Activated T-cell treated with anti-CD3 and anti-CD28 coated beads, Interleukin-2, amount 50 U/mL, for 24 hours (primary cell): ENCODE results near the gene NDST1.
"Not testable (repeated sequence)": the region's sequence is repeated elsewhere in the genome, so short reads cannot be mapped to it uniquely, and the experiment has no call there.

Experiments used
- DNase-seq: peaks from one replicate; pipeline ENCODE4 v3.0.0-alpha.2; 2020
- H3K27ac Mint-ChIP-seq: 2 replicates; pipeline ENCODE4 v1.8.0; 2020; ENCODE audit warnings: mild to moderate bottlenecking, mixed read lengths
- H3K27me3 Mint-ChIP-seq: 2 replicates; pipeline ENCODE4 v1.8.0; 2020; ENCODE audit warnings: mixed read lengths
- H3K36me3 Mint-ChIP-seq: 2 replicates; pipeline ENCODE4 v1.8.0; 2020; ENCODE audit warnings: low read depth, mixed read lengths
- H3K4me1 Mint-ChIP-seq: 2 replicates; pipeline ENCODE4 v1.8.0; 2020; ENCODE audit warnings: low read depth, mixed read lengths
- H3K4me3 Mint-ChIP-seq: 2 replicates; pipeline ENCODE4 v1.8.0; 2020; ENCODE audit warnings: mild to moderate bottlenecking, moderate library complexity, mixed read lengths
- H3K9me3 Mint-ChIP-seq: 2 replicates; pipeline ENCODE4 v1.8.0; 2020; ENCODE audit warnings: mixed read lengths

The NDST1 gene

DNA sequence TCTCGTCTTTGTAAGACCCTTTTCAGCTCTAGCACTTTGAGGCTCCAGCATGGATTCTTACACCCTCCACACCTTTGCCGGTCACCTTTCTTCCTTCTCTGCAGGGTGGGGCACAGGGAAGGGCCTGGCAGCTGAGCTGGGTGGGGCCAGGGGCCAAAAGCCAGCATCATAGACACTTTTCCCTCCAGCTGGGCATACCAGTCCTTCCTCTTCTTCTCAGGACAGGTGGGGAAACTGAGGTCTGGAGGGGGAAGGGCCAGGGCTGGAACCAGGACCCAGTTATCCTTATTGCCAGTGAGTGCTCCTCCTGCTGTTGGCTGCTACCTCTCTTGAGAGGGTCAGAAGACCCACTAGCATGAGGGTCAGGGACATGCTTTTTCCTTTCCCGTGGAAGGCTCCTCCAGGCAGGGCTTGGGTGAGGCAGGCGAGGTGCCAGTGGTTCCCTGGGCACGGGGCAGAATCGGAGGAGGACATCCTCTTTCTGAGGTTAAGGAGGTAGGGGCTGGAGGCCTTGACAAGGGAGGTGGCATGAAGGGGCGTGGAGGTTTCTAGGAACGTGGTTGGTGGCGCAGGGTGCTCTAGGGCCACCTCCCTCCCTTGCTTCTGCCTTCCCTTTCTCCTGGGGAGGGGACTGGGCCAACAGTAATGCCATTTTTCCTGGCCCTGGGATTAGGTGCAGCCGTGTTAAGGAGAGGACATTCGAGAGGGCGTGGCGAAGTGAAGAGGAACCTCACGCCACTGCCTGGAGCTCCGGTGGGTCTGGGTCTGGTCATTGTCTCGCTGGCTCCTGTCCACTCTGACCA is at the start of gene NDST1:
NDST1 (plus strand) TSS at position 658 of the 803 bp plus-strand sequence. CDS start 13,124 bp downstream, outside the sequence.
- H3K9me3 Mint-ChIP-seq, result no peaks in the 10 kb centered on the region
- H3K4me3 Mint-ChIP-seq, result no peak within 1 kb of the TSS
- no peak for DNase-seq
- H3K4me1 Mint-ChIP-seq, result no peaks in the 10 kb centered on the region
- H3K27me3 Mint-ChIP-seq, result no peaks in the 10 kb centered on the region
- H3K27ac Mint-ChIP-seq, result no peak within 1 kb of the TSS
- no peaks in the 10 kb centered on the region for H3K36me3 Mint-ChIP-seq

DNA sequence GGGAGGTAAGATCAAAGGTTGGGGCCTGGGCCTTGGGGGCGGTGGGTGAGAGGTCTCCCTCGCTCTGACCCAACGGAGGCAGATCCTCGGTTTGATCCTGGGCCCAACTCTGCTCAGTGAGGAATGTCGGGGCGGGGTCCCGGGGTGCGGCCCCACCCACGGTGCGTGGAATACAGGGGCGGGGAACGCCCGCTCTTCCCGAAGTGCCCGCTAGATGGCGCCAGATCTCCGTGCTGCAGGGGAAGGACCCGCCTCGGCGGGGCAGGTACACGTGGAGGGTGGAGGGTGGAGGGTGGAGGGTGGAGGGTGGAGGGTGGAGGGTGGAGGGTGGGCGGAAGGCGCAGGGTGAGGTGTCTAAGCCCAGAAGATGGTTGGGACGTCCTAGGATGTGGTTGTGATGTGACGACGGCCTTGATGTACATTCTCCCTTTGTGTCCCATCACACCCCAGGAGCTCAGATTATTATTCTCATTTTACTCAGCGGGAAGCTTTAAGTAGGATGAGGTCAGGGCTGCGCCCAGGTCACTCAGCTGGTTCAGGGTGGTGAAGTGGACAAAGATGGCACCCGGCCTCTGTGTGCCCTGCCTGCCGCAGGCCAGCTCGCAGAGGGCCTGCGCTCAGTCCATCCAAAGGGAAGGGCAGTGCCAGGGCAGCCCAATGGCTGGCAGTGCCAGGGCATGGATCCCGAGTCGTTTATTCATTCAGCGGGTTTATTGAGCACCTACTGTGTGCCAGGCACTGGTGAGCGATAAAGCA is 49.0 kb upstream of the NDST1 start:
- H3K36me3 Mint-ChIP-seq, result no peaks in the 10 kb centered on the region
- peak; percentile 96 for DNase-seq
- H3K27me3 Mint-ChIP-seq, result no peaks in the 10 kb centered on the region
- peak overlapping the region; percentile 30 for H3K4me3 Mint-ChIP-seq
- H3K27ac Mint-ChIP-seq, result peak overlapping the region; percentile 24
- no peaks in the 10 kb centered on the region for H3K9me3 Mint-ChIP-seq
- peaks cover 35% of the 10 kb centered on the region for H3K4me1 Mint-ChIP-seq

DNA sequence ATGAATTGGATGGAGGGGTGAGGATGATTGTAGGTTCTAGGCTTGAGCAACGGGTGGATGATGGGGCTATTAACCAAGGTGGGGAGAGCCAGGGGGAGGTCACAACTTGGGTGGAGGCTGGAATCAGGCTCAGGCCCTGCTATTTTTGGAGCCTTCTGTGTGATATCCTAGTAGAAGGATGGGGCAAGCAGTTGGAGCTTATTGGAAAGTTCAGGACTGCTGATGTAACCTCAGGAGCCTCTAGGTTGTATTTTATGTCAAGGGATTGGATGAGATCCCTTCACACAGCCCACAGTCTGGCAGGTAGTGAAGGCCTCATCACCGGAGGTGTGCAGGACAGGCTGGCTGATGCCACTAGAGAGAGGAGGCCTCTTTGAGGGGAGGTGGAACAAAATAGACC is 47.1 kb upstream of the NDST1 start:
- peaks cover 35% of the 10 kb centered on the region for H3K4me1 Mint-ChIP-seq
- H3K36me3 Mint-ChIP-seq, result no peaks in the 10 kb centered on the region
- H3K9me3 Mint-ChIP-seq, result no peaks in the 10 kb centered on the region
- H3K4me3 Mint-ChIP-seq, result no peak overlapping the region
- H3K27ac Mint-ChIP-seq, result no peak overlapping the region
- H3K27me3 Mint-ChIP-seq, result no peaks in the 10 kb centered on the region
- DNase-seq, result no peak

DNA sequence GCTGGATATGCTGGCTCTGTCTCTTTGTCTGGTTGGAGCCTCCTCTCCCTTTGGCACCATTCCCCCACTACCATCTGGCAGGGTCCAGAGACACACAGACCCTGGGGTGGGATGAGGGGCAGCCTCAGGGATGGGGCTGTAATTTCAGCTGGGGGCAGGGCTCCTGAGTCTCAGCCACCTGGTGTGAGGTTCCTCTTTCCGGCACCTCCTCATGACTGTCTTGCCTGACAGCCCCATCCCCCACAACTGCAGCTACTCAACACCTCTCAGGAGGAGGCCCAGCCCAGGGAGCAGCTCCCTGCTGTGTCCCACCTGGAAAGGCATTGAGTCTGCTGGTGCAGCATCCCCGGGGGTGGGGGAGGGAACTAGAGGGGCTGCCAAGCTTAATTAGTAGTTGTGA is 46.7 kb upstream of the NDST1 start:
- Mint-ChIP-seq H3K9me3 (no peaks in the 10 kb centered on the region), H3K27ac (no peak overlapping the region), H3K36me3 (no peaks in the 10 kb centered on the region), H3K27me3 (no peaks in the 10 kb centered on the region), H3K4me1 (peaks cover 35% of the 10 kb centered on the region), H3K4me3 (no peak overlapping the region)
- no peak for DNase-seq

DNA sequence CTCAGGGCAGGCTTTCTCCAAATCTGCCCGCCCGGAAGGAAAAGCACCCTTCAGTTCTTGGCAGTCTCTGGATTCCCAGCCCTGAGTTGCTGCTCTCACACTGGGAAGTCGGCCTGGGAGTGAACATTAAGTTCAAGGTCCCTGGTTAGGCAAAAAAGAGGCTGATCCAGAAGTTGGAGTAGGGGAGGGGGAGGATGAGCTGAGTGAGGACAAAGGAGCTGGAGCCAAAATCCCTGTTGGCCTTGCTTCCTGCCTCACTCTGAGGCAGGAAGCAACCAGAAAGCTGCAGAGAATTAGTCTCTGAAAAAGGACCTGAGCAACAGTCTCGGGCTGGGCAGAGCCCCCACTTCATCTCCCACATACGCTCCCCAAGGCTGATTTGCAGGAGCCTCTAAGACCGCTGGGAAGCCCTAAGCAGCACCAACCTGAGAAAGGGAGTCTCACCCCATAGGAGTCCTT is 43.3 kb upstream of the NDST1 start:
- Mint-ChIP-seq H3K27ac (no peak overlapping the region), H3K36me3 (no peaks in the 10 kb centered on the region), H3K27me3 (no peaks in the 10 kb centered on the region), H3K4me1 (peaks cover 13% of the 10 kb centered on the region), H3K4me3 (no peak overlapping the region), H3K9me3 (no peaks in the 10 kb centered on the region)
- DNase-seq, result no peak

DNA sequence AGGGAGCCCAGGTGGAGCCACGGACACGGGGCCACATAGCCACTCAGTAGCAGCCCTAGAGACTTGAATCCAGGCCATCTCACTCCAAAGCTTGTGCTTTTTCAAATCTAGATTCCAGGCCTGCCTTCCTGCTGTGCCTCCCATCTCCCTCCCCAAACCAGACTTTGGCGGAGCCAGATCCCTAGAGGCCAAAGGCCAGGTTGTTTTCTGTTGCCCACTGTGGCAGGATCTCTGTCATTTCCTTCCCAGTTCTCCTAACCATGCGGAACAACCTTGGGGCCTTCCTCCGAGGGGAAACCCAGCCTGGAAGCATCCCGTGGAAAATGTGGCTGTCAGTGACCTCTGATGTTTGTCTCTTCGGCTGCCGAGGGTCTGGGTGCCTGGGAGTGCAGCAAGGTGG is 42.0 kb upstream of the NDST1 start:
- Mint-ChIP-seq H3K4me3 (no peak overlapping the region), H3K36me3 (no peaks in the 10 kb centered on the region), H3K9me3 (no peaks in the 10 kb centered on the region), H3K27me3 (no peaks in the 10 kb centered on the region), H3K4me1 (peaks cover 7% of the 10 kb centered on the region), H3K27ac (no peak overlapping the region)
- no peak for DNase-seq

DNA sequence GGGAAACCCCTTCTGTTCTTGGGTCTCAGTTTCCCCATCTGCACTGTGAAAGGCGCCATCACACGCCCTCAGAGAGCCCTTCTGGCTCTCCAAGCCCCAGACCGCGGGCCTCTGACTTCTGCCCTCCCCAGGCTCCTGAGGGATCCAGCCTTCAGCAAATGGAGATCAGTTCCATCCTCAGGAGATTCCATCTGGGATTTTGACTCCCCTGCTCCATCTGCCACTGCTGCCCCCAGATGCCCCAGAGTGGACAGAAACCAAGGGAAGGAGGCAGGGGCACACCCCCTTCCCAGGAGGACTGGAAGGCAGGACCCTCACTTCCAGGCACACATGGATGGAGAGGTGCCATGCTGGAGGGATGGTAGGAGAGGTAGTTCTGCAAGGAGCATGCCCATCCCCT is 39.7 kb upstream of the NDST1 start:
- DNase-seq, result no peak
- Mint-ChIP-seq H3K27me3 (no peaks in the 10 kb centered on the region), H3K4me3 (no peak overlapping the region), H3K9me3 (no peaks in the 10 kb centered on the region), H3K4me1 (no peaks in the 10 kb centered on the region), H3K36me3 (no peaks in the 10 kb centered on the region), H3K27ac (no peak overlapping the region)

DNA sequence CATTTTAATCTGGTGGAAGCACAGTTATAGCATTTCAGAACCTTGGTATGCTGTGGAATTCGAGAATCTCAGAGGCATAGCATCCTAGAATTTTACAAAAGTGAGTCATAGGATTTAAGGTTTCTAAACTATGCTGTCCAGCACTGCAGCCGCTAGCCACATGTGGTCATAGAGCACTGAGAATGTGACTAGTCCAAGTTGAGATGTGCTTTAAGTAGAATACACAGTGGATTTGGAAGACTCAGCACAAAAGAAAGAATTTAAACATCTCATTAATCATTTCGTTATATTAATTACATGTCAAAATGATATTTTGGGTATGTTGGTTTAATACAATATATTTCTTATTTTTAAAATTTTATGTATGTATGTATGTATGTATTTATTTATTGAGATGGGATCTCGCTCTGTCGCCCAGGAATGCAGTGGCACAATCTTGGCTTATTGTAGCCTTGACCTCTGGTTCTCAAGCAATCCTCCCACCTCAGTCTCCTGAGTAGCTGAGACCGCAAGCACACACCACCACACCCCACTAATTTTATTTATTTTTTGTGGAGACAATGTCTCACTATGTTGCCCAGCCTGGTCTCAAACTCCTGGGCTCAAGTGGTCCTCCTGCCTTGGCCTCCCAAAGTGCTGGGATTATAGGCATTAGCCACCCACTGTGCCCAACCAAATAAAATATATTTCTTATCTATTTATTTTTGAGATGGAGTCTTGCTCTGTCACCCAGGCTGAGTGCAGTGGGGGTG is 38.0 kb upstream of the NDST1 start:
- DNase-seq, result no peak
- H3K4me3 Mint-ChIP-seq, result no peak overlapping the region
- no peaks in the 10 kb centered on the region for H3K9me3 Mint-ChIP-seq
- no peaks in the 10 kb centered on the region for H3K36me3 Mint-ChIP-seq
- no peak overlapping the region for H3K27ac Mint-ChIP-seq
- H3K27me3 Mint-ChIP-seq, result no peaks in the 10 kb centered on the region
- no peaks in the 10 kb centered on the region for H3K4me1 Mint-ChIP-seq

DNA sequence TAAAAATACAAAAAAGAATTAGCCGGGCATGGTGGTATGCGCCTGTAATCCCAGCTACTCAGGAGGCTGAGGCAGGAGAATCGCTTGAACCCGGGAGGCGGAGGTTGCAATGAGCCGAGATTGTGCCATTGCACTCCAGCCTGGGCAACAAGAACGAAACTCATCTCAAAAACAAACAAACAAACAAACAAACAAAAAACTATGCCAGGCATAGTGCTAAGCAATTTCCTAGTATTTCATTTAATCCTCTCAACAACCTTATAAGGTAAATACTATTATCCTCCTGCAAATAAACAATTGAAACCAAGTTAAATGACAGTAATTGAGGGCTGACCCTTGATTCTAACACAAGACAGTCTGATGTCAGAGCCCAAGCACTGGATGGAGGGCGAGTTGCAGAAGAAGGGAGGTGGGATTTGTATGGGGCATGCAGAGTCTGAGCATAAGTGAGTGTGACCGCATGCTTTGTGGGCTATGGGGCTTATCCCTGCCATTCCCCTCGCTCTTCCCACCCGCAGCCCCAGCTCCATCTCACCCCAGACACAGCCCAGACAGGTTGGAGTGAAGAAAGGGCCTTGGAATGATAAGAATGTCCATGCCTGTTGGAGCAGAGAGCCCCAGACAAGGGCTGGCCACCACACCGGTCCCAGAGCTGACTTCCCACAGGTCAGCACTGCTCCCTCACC is 34.1 kb upstream of the NDST1 start:
- no peak overlapping the region for H3K27ac Mint-ChIP-seq
- H3K9me3 Mint-ChIP-seq, result no peaks in the 10 kb centered on the region
- peaks cover 3% of the 10 kb centered on the region for H3K27me3 Mint-ChIP-seq
- no peak overlapping the region for H3K4me3 Mint-ChIP-seq
- H3K4me1 Mint-ChIP-seq, result no peaks in the 10 kb centered on the region
- no peak for DNase-seq
- no peaks in the 10 kb centered on the region for H3K36me3 Mint-ChIP-seq

DNA sequence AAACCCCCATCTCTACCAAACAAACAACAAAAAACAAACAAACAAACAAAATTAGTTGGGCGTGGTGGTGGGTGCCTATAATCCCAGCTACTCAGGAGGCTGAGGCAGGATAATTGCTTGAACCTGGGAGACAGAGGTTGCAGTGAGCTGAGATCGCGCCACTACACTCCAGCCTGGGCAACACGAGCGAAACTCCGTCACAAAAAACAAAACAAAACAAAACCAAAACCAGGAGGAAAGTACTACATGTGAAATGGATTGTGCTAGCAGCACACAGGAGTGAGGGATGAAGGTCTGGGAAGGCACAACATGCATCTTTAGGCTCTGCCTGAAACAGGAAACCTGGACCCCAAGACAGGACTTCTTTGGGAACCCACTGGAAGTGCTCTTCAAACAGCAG is 31.4 kb upstream of the NDST1 start:
- H3K27ac Mint-ChIP-seq, H3K4me3 Mint-ChIP-seq, H3K36me3 Mint-ChIP-seq, DNase-seq, H3K27me3 Mint-ChIP-seq, H3K9me3 Mint-ChIP-seq, H3K4me1 Mint-ChIP-seq: not testable (repeated sequence)

DNA sequence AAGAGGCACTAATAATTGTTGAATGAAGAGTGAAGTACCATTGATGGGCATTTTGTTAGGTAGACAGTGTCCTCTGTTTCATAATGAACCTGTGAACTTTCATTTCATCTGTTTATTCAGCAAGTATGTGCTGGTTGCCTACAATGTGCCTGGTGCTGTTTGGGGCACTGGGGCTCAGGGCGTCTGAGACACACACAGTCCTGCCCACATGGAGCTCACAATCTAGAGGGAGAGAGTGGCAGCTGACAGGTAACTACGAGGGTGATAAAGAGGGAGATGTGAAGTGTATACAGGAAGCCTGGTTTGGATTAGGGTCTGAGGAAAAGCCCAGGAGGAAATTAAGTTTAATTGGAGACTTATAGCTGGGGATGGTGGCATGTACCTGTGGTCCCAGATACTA is 28.5 kb upstream of the NDST1 start:
- H3K27ac Mint-ChIP-seq, result no peak overlapping the region
- no peak overlapping the region for H3K4me3 Mint-ChIP-seq
- DNase-seq, result no peak
- H3K9me3 Mint-ChIP-seq, result no peaks in the 10 kb centered on the region
- no peaks in the 10 kb centered on the region for H3K4me1 Mint-ChIP-seq
- H3K27me3 Mint-ChIP-seq, result peaks cover 3% of the 10 kb centered on the region
- no peaks in the 10 kb centered on the region for H3K36me3 Mint-ChIP-seq

DNA sequence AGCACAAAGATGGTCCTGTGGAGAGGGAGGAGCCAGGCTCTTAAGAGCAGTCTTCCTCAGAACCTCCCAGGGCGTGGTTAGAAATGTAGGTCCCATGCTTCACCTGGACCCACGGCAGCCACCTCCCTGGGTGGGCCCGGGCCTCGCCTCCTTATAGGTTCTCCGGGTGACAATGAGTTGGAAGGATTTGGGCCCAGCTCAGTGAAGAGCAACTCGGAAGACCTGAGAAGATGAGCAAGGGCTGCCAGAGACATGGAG is 26.3 kb upstream of the NDST1 start:
- H3K36me3 Mint-ChIP-seq, result no peaks in the 10 kb centered on the region
- DNase-seq, result no peak
- peaks cover 2% of the 10 kb centered on the region for H3K4me1 Mint-ChIP-seq
- H3K27me3 Mint-ChIP-seq, result peaks cover 9% of the 10 kb centered on the region
- H3K4me3 Mint-ChIP-seq, result no peak overlapping the region
- no peak overlapping the region for H3K27ac Mint-ChIP-seq
- no peaks in the 10 kb centered on the region for H3K9me3 Mint-ChIP-seq

DNA sequence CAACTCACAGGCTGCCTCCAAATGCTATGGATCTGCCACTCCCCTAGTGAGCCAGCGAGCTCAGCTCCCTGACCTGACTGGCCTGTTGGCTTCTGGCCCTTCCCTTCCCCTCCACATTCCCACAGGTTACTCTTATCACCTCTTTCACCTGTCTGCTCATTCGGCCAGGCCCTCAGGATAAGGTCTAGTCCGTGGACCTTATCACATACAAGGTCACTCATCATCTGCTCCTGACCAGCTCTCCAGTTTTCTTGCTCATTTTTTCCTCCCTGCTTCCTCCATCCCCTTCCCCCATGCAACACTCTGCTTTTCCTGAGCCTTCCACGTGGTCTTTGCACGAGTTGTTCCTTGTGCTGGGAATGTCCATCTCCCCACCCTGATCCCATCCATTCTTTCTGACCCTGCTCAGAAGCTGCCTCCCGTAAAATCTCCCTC is 25.9 kb upstream of the NDST1 start:
- peaks cover 7% of the 10 kb centered on the region for H3K27me3 Mint-ChIP-seq
- no peak for DNase-seq
- no peaks in the 10 kb centered on the region for H3K36me3 Mint-ChIP-seq
- H3K4me1 Mint-ChIP-seq, result peaks cover 3% of the 10 kb centered on the region
- H3K4me3 Mint-ChIP-seq, result no peak overlapping the region
- H3K9me3 Mint-ChIP-seq, result no peaks in the 10 kb centered on the region
- no peak overlapping the region for H3K27ac Mint-ChIP-seq

DNA sequence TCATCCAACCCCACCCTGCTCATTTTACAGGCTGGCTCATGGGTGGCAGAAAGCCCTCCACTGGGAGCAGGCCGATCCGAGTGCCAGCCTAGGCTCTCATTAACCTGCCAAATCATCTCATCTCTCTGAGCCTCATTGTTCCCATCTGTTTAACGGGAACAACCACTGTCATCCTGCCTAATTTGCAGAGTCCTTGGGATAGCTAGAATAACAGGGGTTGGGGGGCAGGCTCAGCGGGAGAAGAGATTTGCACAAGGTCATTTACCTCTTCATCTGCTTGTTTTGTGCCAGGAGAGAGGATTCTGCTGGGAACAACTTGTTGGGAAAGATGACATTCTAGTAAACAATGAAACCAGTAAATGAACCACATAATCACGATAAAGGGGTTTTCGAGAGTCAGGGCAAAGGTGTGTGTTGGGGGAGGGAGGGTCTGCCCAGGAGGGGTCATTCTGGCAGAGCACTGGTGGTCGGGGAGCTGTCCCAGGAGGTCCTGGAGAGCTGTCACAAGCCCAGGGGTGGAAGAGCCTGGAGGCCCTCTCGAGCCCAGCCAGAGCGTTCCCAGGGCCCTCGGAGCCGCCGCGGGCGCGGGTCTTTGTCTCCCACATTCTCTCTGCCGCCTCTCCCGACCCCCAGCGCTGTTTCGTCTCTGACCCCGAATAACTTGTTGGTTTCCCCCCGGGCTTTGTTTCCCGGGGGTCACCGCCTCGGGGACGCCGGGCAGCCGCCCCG is 22.8 kb upstream of the NDST1 start:
- peaks cover 14% of the 10 kb centered on the region for H3K27me3 Mint-ChIP-seq
- peaks cover 11% of the 10 kb centered on the region for H3K4me1 Mint-ChIP-seq
- DNase-seq, result no peak
- H3K36me3 Mint-ChIP-seq, result no peaks in the 10 kb centered on the region
- H3K27ac Mint-ChIP-seq, result peak overlapping the region; percentile 48
- no peaks in the 10 kb centered on the region for H3K9me3 Mint-ChIP-seq
- peak overlapping the region; percentile 49 for H3K4me3 Mint-ChIP-seq
